GM19238 (cell line): ENCODE data around the gene GLT6D1.

Experiments used
- DNase-seq: peaks from one replicate; pipeline ENCODE4 v3.0.0; 2011; ENCODE audit warnings: low spot score; ENCODE audit not compliant: insufficient read length

Gene GLT6D1

GRCh38 chr9:135609366-135609955, 29.9 kb downstream of the GLT6D1 start:
- DNase-seq, result no peak

GRCh38 chr9:135608999-135609317, 30.4 kb downstream of the GLT6D1 start:
- DNase-seq, result no peak

- no peak for DNase-seq
These were observed 30.9 kb downstream of the GLT6D1 start for GRCh38 chr9:135608294-135608998.

GRCh38 chr9:135607401-135608293, 31.7 kb downstream of the GLT6D1 start:
- no peak for DNase-seq

- no peak for DNase-seq
These were observed 32.5 kb downstream of the GLT6D1 start for GRCh38 chr9:135606885-135607259.

GRCh38 chr9:135605238-135605781, 34.0 kb downstream of the GLT6D1 start:
- no peak for DNase-seq

GRCh38 chr9:135604437-135605237, 34.7 kb downstream of the GLT6D1 start:
- no peak for DNase-seq

GRCh38 chr9:135602789-135603481, 36.4 kb downstream of the GLT6D1 start:
- no peak for DNase-seq

GRCh38 chr9:135601988-135602387, 37.4 kb downstream of the GLT6D1 start:
- DNase-seq, result no peak

- no peak for DNase-seq
These were observed 39.0 kb downstream of the GLT6D1 start for GRCh38 chr9:135600296-135600817.

- DNase-seq, result no peak
These were observed 43.1 kb downstream of the GLT6D1 start for GRCh38 chr9:135596211-135596610.

- no peak for DNase-seq
These were observed 46.7 kb downstream of the GLT6D1 start for GRCh38 chr9:135592625-135593024.

- DNase-seq, result no peak
These were observed 47.1 kb downstream of the GLT6D1 start for GRCh38 chr9:135592331-135592590.

- no peak for DNase-seq
These were observed 47.6 kb downstream of the GLT6D1 start for GRCh38 chr9:135591506-135592330.

- no peak for DNase-seq
These were observed 48.8 kb downstream of the GLT6D1 start for GRCh38 chr9:135590486-135591079.

- no peak for DNase-seq
These were observed 49.5 kb downstream of the GLT6D1 start for GRCh38 chr9:135589596-135590485.

GRCh38 chr9:135588886-135589595, 50.3 kb downstream of the GLT6D1 start:
- DNase-seq, result no peak

GRCh38 chr9:135588371-135588770, 51.0 kb downstream of the GLT6D1 start:
- no peak for DNase-seq
